CD4-positive, alpha-beta T cell treated with Interferon gamma for 1 hour (primary cell): Measurements from ENCODE around the gene WDR4.
"Not testable (repeated sequence)": the region's sequence is repeated elsewhere in the genome, so short reads cannot be mapped to it uniquely, and the experiment has no call there.

Experiments used
- DNase-seq: peaks from one replicate; pipeline ENCODE4 v3.0.0-alpha.2; 2020

WDR4 gene

GRCh38 chr21:42878993-42879787 lies at the start of gene WDR4:
Gene WDR4 (minus strand): TSS chr21:42879539. CDS start chr21:42879495, 44 bp downstream.
- peak; percentile 98 for DNase-seq

DNA sequence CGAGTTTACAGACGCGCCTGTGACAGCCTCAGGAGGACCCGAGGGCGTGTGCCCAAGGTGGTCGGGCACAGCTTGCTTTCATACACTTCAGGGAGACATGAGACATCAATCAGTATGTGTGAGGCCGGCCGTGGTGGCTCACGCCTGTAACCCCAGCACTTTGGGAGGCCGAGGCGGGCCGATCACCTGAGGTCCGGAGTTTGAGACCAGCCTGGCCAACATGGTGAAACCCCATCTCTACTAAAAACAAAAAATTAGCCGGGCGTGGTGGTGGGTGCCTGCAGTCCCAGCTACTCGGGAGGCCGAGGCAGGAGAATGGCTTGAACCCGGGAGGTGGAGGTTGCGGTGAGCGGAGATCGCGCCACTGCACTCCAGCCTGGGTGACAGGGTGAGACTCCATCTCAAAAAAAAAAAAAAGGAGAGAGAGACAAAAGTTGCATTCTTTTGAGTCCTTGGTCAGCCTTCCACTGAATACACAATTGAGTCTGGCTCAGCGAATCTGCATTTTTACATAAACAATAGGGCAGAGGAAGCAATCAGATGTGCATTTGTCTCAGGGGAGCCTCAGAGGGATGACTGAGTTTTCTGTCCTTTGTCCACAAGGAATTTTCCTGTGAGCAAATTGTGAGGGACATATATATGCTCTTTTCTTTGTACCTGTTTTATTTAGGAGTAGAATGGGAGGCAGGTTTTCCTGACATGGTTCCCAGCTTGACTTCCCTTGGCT lies 48.3 kb upstream of the WDR4 start:
- not testable (repeated sequence) for DNase-seq

- peak; percentile 26 for DNase-seq
Measured at GRCh38 chr21:42925114-42925926, 46.0 kb upstream of the WDR4 start, which contains the start of gene ERVH48-1. Gene ERVH48-1 (minus strand): TSS chr21:42925630. CDS start chr21:42919006, 6,624 bp downstream.

DNA sequence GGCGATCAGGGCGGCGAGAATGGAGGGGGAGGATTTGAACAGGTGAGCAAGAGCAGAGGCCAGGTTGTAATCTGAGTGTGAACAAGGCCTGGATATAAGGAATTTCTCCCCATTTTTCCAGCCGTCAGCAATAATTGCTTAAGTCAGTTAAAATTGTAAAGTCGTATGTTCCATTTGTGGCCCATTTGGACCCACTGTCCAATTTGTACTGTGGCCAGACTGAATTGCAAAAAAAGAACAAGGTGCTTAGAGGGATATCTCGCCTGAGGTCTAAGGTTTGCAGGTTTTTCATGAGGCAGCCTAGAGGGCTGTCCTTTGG lies 45.1 kb upstream of the WDR4 start:
- DNase-seq: no peak

DNA sequence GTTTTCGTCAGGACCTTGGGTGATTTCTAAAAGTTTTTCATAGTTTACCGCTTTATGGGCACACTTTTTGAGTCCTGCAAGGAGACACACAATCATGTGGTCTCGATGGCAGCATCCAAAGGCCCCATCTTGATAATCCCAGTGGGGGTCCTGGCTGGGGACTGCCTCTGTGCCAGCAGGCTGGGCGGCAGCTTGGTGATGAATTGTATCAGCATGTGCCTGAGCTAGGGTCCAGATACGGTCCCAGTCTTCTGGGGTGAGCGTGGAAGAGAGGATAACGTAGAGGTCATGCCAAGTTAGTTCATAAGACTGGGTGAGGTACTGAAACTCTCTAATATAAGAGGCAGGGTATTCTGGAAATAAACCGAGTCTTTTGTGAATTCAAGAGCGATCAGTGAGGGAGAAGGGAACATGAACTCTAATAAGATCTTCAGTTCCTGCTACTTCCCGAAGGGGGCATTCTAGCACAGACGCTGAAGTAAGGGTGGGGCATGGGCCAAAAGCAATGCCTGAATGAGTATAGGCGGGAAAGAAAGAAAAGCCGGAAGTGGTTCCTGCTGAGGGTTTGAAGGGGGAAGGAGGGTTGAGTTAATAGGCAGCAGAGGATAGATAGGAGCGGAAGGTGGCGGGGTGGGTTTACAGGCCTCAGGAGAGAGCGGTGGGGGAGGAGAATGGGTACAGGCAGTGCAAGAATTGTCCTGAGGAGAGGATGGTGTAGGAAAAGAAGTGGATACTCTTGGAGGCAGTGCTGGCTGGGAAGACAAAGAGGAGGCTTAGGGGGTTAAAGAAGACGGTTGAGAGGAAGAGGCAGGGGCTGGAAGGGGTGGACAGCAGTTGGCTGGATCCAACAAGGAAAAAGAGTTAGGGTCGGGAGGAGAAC lies 44.5 kb upstream of the WDR4 start:
- peak; percentile 61 for DNase-seq

DNA sequence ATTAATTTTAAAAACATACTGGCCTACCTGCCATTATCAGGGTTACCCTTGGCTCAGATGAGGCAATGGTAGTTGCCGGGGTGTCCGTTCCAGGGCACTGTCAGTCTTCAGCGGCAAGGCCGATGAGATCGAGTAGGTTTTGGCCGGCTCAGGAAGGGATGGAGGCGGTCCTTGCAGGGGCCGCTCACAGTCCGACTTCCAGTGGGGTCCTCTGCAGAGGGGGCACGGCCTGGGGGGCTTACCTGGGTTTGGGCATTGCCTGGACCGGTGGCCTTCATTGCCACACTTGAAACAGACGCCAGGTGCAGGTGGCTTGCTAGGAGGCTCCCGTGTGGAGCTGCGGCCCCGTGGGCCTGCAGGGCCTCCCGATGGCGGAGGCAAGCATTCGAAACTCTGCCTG lies 43.6 kb upstream of the WDR4 start:
- DNase-seq: no peak

DNA sequence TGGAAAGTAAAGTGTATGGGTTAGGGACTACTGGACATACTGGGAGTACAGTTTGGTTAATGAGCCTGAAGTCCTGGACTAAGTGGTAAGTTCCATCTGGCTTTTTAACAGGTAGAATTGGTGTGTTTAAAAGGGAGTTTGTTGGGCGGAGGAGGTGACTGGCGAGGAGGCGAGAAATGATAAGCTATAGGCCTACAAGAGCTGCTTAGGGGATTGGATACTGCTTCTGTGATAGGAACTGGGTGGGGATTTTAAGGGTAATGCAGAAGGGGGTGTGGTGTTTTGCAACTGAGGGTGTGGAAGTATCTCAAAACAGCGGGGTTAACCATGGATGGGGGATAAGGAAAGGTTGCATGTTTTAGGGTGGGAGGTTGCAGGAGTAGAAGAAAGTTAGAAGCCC lies 42.6 kb upstream of the WDR4 start:
- no peak for DNase-seq

- DNase-seq: no peak
Measured at GRCh38 chr21:42918291-42918690, 39.0 kb upstream of the WDR4 start.

GRCh38 chr21:42913476-42913875 lies 34.1 kb upstream of the WDR4 start:
- no peak for DNase-seq

DNA sequence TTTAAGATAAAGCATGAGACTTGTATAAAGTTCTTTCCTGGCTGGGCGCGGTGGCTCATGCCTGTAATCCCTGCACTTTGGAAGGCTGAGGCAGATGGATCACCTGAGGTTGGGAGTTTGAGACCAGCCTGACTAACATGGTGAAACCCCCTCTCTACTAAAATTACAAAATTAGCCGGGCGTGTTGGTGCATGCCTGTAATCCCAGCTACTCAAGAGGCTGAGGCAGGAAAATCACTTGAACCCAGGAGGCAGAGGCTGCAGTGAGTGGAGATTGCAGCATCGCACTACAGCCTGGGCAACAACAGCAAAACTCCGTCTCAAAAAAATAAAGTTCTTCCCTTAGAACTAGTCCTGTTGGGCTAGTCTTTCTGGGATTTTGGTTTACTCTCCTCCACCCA lies 32.6 kb upstream of the WDR4 start:
- DNase-seq: not testable (repeated sequence)

DNA sequence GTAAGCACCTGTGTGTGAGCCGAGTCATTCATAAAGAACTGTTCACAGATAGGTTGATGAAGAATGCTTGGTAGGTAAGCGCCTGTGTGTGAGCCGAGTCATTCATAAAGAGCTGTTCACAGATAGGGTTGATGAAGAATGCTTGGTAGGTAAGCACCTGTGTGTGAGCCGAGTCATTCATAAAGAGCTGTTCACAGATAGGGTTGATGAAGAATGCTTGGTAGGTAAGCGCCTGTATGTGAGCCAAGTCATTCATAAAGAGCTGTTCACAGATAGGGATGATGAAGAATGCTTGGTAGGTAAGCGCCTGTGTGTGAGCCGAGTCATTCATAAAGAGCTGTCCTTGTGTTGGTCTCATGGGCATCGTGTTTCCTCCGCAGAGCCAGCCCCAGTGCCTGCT lies 29.1 kb upstream of the WDR4 start:
- DNase-seq: not testable (repeated sequence)

DNA sequence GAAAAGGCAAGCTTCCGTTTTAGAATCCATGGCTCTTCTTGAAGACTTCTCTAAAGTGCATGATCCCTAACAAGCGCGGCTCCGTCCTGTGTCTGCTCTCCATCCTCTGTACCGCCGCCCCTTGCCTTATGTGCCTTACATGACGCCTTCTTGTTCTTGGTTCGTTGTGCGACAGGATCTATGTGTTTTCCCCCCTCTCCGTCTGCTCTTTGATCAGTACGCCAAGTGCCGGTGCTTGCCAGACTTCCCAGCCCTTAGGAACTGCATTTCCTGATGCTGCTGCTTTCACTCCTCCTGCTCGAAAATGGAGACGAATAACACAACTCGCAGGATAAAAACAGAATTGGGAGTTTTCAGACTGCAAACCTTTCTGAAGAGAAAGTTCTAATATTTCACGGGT lies 26.9 kb upstream of the WDR4 start:
- no peak for DNase-seq

GRCh38 chr21:42905195-42905594 lies 25.9 kb upstream of the WDR4 start:
- no peak for DNase-seq

GRCh38 chr21:42903817-42904216 lies 24.5 kb upstream of the WDR4 start:
- DNase-seq: no peak

GRCh38 chr21:42900446-42900845 lies 21.1 kb upstream of the WDR4 start:
- DNase-seq: no peak

- peak; percentile 100 for DNase-seq
Measured at GRCh38 chr21:42892931-42893755, 13.8 kb upstream of the WDR4 start, which contains the start of gene NDUFV3. Gene NDUFV3 (plus strand): TSS chr21:42893309. CDS start chr21:42893334, 25 bp downstream.

DNA sequence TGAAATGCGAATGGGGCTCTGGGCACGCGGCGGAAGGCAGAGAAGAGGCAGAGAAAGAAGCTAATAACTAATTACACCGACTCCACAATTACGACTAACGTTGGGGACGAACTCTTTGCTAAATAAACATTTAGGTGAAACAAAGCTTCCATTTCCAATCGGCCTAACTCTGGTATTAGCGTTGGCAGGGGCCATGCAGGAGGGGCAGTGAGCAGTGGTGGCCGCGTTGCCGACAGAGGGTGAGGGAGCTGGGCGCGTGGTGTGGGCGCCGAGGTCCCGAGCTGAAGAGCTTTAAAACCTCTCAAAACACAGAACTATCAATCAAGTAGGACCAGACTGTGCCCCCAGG lies 13.2 kb upstream of the WDR4 start:
- DNase-seq: no peak

- DNase-seq: no peak
Measured at GRCh38 chr21:42887326-42887725, 8.0 kb upstream of the WDR4 start.

DNA sequence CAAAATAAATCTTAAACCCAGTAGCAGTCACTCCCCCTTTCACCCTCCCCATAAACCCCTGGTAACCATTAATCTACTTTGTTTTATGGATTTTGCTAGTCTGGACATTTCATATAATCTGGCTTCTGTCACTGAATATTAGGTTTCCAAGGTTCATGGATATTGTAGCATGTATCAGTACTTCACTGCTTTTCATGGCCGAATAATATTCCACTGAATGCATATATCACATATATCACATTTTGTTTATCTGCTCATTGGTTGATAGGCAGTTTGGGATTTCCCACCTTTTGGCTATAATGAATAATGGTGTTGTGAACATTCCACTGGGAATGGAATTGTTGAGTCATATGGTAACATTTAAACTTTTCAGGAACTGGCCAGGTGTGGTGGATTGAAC lies 4.6 kb upstream of the WDR4 start:
- DNase-seq: no peak

- no peak for DNase-seq
Measured at GRCh38 chr21:42880352-42880751, 1.0 kb upstream of the WDR4 start.

DNA sequence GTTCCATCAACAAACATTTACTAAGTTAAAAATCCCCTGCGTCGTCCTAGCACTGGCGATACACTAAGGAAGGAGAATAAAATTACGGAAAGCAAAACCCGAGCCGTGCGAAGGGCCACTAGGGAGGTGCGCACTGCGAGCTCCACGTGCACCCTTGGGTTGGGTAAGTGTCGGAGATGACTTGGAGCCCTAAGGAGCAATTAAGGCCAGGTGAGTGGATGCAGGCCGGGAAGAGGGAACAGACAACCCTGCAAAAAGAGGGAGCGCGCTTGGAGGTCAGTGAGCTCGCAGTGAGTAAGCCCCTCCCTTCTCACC lies 704 bp downstream of the WDR4 start:
- no peak for DNase-seq

- not testable (repeated sequence) for DNase-seq
Measured at GRCh38 chr21:42875811-42876210, 3.5 kb downstream of the WDR4 start.
